WTC11 (cell line): ENCODE results near the gene NINJ2.

Experiments used
- CTCF ChIP-seq: fragments of 200-600 bp; IDR thresholded peaks from 2 replicates; pipeline ENCODE4 v1.8.0; 2022; ENCODE audit warnings: antibody characterized with exemption
- FOXK1 ChIP-seq: sonication (generic); formaldehyde crosslinking; IDR thresholded peaks from 2 replicates; pipeline ENCODE4 v1.8.0; 2022; ENCODE audit warnings: mild to moderate bottlenecking, moderate library complexity, missing genetic modification reagents
- PRDM15 ChIP-seq: sonication (generic); formaldehyde crosslinking; IDR thresholded peaks from 2 replicates; pipeline ENCODE4 v1.8.0; 2022; ENCODE audit warnings: missing genetic modification reagents
- SP1 ChIP-seq: sonication (generic); formaldehyde crosslinking; conservative IDR thresholded peaks from 2 replicates; pipeline ENCODE4 v1.8.1; 2022; ENCODE audit warnings: missing genetic modification reagents
- ZNF281 ChIP-seq: sonication (generic); formaldehyde crosslinking; IDR thresholded peaks from 2 replicates; pipeline ENCODE4 v1.8.0; 2023; ENCODE audit warnings: mild to moderate bottlenecking, missing genetic modification reagents

- TF ChIP-seq PRDM15 (CRISPR knock-in tag) (no peak), ZNF281 (CRISPR knock-in tag) (no peak), FOXK1 (CRISPR knock-in tag) (no peak), CTCF (no peak), SP1 (CRISPR knock-in tag) (no peak)
Observed at GRCh38 chr12:664075-664778, 982 bp upstream of the NINJ2 start.
